ENCODE data around the gene DIABLO.
"Not testable (repeated sequence)": the region's sequence is repeated elsewhere in the genome, so short reads cannot be mapped to it uniquely, and the experiment has no call there.

DIABLO gene

DNA sequence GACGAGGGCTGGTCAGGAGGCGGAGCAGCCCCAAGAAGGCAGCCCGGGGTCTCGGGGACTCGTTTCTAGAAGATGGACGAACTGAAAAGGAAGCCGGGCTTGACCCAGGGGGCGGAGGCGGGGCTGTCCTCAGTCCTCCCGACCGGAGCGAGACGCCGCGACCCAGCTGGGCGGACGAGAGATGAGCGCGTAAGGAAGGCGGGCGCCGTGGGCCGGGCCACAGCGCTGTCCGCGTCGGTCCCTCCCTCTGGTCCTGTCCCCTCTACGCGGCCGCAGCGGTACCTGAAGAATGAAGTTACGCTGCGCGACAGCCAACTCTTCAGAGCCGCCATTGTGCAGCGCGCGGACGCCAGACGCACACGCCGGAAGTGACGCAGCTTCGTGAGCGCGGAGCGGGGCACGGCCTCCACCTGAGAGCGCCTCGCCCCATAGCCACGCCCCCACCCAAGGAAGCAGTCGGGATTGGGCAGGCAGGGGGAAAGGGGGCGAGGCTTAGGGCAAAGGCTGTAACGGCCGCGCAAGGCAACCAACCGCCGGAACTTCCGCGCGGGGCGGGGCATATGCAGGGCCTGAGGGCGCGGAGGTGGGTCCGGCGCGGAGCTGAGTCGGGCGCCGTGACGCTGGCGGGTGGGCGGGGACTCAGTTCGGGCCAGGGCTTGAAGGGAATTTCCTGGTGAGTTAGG is at the start of gene DIABLO:
DIABLO (minus strand) TSS at position 370 of the 683 bp plus-strand sequence; CDS start at position 332, 38 bp downstream.
- DNase-seq (ENCODE audit: low spot score) = peak; percentile 100

DNA sequence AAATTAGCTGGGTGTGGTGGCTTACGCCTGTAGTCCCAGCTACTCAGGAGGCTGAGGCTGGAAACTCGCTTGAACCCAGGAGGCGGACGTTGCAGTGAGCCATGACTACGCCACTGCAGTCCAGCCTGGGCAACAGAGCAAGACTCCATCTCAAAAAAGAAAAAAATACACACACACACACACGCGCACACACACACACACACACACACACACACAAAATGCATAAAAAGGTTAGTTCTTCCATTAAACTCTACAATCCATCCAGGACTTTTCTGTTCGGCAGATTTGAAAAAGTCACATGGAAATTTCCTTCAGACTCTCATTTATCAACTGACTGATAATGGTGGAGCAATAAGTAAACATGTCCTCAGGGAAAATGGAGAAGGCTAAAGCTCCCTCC is 49.6 kb upstream of the DIABLO start:
- DNase-seq (ENCODE audit: low spot score) = no peak

DNA sequence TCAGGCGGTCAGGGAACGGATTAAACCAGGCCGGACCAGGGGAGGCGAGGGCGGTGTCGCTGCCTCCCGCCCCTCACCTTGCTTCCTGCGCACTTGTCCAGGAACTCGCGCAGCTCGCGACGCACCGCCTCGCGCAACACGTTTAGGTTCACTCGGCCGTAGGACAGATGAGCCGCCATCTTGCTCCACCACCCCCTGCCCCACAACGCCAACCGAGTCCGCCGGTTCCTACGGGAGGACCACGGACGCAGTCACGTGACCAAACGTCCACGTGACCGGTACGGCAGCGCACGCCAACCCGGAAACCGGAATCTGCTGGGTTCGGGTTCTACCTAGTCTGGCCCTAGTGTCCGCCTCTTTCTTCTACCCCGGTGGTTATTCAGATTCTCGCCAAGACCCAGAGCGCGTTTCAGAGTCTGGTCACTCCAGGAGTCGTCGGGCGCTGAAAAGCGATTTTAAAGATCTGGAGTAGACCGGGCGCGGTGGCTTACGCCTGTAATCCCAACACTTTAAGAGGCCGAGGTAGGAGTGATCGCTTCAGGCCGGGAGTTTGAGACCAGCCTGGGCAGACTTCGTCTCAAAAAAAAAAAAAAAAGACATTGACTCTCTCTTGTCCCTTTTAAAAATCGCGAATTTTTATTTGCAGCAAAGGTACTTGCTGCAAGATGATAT is 40.5 kb upstream of the DIABLO start, which contains the start of gene VPS33A:
VPS33A (minus strand) TSS at position 265 of the 672 bp plus-strand sequence; CDS start at position 179, 86 bp downstream.
- peak; percentile 95 for DNase-seq (ENCODE audit: low spot score)

DNA sequence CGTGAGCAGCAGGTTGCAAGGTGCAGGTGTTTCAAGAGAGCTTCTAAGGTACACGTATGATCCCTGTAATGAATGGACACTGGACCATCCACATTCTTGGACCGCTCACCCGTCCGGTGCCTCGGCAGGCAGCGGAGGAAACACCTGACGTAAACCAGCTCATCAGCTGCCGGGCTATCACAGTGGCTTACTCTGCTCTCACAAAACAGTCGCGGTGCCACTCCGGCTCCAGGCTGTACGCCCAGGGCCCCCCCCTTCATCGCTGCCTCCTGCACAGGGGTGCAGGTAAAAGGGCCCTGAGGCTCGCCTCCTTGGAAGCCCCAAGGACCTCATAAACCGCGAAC is 40.0 kb upstream of the DIABLO start:
- peak; percentile 34 for DNase-seq (ENCODE audit: low spot score)

DNA sequence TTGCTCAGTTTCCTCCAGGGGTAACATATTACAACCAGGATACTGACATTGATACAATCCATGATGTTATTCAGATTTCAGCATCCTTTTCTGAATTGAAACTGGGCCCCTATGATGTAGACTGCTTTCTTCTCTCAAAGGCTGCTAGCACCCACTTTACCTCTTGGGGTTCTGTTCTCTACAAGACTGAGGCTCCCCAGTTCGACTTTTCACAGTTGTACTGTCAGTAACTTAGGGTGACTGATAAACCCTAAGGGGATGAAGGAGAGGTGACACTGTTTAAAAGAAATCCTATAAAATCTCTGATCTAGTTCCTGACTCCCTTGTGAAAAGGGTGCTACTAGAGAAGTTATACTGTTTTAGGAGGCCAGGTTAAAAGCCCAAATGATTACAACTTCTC is 39.6 kb upstream of the DIABLO start:
- DNase-seq (ENCODE audit: low spot score) = no peak

DNA sequence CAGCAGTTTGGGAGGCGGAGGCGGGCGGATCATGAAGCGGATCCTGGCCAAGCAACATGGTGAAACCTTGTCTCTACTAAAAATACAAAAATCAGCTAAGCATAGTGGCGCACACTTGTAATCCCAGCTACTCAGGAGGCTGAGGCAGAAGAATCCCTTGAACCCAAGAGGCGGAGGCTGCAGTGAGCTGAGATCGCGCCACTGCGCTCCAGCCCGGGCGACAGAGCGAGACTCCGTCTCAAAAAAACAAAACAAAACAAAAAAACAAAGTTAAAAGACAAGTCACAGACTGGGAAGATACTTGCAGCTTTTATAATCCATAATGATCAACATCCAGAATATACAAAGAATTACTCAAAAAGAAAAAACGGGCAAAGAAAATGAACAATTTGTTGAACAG is 34.9 kb upstream of the DIABLO start:
- not testable (repeated sequence) for DNase-seq (ENCODE audit: low spot score)

- DNase-seq (ENCODE audit: low spot score) = not testable (repeated sequence)
Measured at GRCh38 chr12:122258939-122259338, 33.1 kb upstream of the DIABLO start.

- not testable (repeated sequence) for DNase-seq (ENCODE audit: low spot score)
Measured at GRCh38 chr12:122258462-122258861, 32.6 kb upstream of the DIABLO start.

- no peak for DNase-seq (ENCODE audit: low spot score)
Measured at GRCh38 chr12:122250536-122250935, 24.7 kb upstream of the DIABLO start.

DNA sequence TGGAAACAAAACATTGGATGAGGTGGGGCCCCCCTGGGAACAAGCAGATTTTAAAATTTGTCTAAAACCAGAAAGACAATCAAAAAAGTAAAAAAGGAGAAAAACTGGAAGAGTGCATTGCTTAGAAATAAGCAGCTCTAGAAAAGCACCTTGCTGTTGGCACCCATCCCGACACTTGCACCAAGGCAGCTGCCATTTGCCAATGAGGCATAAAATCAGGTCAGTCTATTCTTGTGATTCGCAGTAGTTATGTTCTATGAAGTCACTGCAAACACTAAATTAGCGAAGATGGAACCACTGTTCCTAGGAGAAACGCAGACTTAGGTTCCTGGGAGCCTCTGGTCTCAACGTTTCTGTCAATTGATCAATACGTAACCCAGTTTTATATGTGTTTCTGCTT is 24.2 kb upstream of the DIABLO start:
- DNase-seq (ENCODE audit: low spot score) = no peak

GRCh38 chr12:122245553-122245952 is 19.7 kb upstream of the DIABLO start:
- no peak for DNase-seq (ENCODE audit: low spot score)

DNA sequence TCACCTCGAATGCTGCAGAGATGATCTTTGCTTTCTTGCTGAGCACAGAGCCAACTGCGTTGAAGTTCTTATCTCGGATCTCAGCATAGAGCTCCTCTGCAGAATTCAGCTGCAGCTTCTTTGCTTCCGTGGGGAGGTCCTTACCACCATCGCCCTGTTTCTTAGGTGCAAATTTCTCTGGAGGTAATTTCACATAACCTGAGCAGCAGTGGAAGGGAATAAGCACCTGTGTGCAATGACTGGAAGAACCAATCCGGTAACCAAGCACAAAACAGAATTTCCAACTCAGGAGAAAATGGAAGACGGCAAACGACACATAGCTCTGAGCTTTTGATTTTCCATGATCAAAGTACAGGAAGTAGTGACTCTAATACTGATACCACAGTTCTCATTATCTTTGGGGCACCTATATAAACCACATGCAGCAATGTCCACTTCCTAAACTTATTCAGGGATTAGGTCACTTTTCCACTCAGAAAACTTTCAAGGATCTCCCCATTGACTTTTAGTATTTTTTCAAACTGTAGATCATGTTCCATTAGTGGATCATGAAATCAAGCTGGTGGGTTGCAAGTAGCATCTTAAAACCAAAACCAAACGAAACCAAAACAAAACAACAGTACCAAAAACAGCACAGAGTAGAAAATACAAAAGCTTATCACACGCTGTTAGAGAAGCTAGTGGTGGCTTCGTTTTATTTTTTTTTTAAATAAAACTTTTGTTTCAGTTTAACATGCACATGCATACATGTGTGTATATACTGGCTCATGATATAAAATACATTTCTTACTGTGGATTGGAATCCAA is 18.9 kb upstream of the DIABLO start:
- DNase-seq (ENCODE audit: low spot score) = no peak

DNA sequence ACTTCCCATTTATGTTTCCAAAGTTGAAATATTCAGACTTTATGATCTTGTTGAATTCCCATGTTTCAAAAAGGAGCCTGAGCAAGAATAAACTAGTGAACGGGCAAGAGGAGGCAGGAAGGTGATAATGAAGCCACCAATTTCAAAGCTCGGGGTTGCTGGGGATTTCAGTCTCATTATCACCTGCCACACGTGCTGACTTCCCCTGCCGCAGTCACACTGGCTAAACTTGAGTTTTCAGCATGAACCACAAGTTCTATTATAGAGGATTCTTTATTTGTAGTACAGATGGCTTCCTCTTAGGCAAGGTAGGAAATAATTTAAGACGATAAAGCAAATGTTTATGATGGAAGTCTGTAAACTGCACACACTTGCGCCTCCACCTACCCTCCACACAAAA is 18.1 kb upstream of the DIABLO start:
- no peak for DNase-seq (ENCODE audit: low spot score)

DNA sequence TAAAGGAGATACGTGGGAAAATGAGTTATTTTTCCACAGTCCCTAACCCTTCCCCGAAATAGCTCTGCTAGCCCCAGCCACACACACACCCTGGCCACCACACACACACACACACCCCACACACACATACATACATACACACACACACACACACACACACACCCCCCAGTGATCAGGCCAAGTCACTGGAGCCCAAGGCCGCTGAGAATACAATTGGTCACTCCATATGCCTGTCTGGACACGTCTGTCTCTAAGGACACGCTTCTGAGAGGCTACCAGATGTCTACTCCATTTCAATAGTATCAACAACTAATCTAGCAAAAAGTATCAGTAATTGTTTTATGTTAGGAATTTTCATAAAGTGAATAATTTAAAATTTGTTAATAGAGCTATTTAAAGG is 13.0 kb upstream of the DIABLO start:
- DNase-seq (ENCODE audit: low spot score) = no peak

GRCh38 chr12:122235741-122236140 is 9.9 kb upstream of the DIABLO start:
- no peak for DNase-seq (ENCODE audit: low spot score)

GRCh38 chr12:122232691-122233090 is 6.8 kb upstream of the DIABLO start:
- no peak for DNase-seq (ENCODE audit: low spot score)

DNA sequence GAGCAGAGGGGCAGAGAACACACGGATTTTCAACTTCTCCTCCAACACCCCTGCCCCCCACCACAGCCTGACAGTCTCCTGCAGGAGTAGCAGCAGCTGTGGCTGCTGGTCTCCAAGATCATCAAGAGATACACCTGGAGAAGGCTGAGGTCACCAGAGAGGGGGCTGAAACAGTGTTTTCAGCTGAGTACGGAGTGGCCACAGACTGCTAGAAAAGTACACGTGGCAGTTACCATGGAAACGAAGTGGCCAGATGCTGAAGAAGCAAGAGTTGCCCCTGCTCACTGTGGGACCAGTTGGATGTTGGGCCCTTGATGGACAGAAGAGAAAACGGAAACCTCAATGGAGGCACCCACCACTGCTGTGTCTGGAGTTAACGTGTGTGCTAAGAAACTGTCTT is 4.9 kb upstream of the DIABLO start:
- DNase-seq (ENCODE audit: low spot score) = no peak

DNA sequence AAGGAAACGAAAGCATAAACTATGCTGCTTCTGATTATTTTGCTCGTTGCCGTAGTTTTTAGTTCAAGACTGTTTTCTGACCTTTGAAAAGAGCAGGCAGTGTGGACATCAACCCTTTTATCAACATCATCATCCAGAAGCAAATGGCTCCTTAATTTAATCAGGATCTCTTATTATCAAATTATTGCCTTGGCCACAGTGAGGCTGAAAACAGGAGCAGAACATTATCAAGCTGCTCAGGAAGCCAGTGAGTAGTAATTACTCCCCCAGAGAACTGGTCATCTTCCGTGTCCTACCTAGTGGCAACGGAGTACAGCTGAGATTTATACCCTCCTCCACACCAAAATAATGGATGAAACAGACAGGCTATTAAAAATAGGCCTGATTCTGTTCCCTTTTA is 2.2 kb upstream of the DIABLO start:
- no peak for DNase-seq (ENCODE audit: low spot score)

DNA sequence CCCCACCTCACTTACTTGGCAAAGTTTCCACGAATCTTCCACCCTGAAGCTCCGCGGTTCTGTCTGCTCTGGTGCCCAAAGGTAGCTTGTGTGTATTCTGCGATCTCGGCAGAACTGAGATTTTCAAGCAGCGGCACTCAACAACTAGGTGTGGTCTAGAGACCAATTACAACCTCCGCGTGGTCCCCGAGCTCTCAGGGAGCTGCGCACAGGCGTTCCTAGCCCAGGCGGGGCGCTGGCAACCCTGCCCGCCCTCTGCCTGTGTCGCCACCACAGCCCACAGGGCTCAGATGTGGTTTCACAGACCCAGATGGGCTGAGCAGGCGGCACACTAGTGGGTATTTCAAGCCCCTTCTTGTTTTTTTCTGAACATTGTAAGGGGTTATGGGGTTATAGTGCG is 1.5 kb upstream of the DIABLO start:
- no peak for DNase-seq (ENCODE audit: low spot score)

- peak; percentile 4 for DNase-seq (ENCODE audit: low spot score)
Measured at GRCh38 chr12:122226366-122227125, 694 bp upstream of the DIABLO start.

GRCh38 chr12:122216445-122216844 is 9.4 kb downstream of the DIABLO start:
- DNase-seq (ENCODE audit: low spot score) = no peak

- DNase-seq (ENCODE audit: low spot score) = no peak
Measured at GRCh38 chr12:122215771-122216170, 10.1 kb downstream of the DIABLO start.

Measured in globus pallidus (tissue), 1 donor.